HEK293 (cell line): ENCODE results near the gene OR2V2.
A peak's percentile ranks its signal among the peaks of the same experiment; 100 is the strongest.

Experiments
- CTCF ChIA-PET: fragments of 350-600 bp; formaldehyde crosslinking; extraction: SDS; loops from one replicate; lab custom pipeline; 2021; ENCODE audit warnings: antibody characterized with exemption; lab: Yijun Ruan, JAX
- POLR2A ChIA-PET: fragments of 300-600 bp; formaldehyde crosslinking; extraction: SDS; loops from one replicate; lab custom pipeline; 2020; ENCODE audit warnings: antibody characterized with exemption, inconsistent platforms; lab: Yijun Ruan, JAX
- H3K27ac ChIP-seq: fragments of 200-500 bp; sonication (Bioruptor generic); 2 replicates; pipeline ENCODE4 v1.5.1; 2014; ENCODE audit warnings: low read depth, low read length, control low read depth, inconsistent platforms; ENCODE audit errors: extremely low read depth
- H3K36me3 ChIP-seq, 2 experiments: fragments of 200-500 bp in 1 of 2; sonication (Bioruptor generic) in 1 of 2; 1 replicate in 1 of 2; 2 replicates in 1 of 2; pipeline ENCODE4 v1.5.1; 2014 to 2017; ENCODE audit warnings: inconsistent platforms in 2 of 2, low read length in 2 of 2; ENCODE audit not compliant: control insufficient read depth in 2 of 2, insufficient read depth in 1 of 2
- H3K4me1 ChIP-seq: fragments of 200-500 bp; sonication (Bioruptor generic); 2 replicates; pipeline ENCODE4 v1.5.1; 2014; ENCODE audit warnings: mild to moderate bottlenecking, low read length, inconsistent platforms; ENCODE audit not compliant: control insufficient read depth, insufficient read depth
- H3K4me3 ChIP-seq: 2 replicates; pipeline ENCODE4 v1.5.1; 2011; ENCODE audit warnings: low read depth, mild to moderate bottlenecking, control low read depth, low read length, moderate library complexity
- H3K9me3 ChIP-seq: fragments of 200-500 bp; sonication (Bioruptor generic); 2 replicates; pipeline ENCODE4 v1.5.1; 2014; ENCODE audit warnings: low read depth, low read length, inconsistent platforms; ENCODE audit not compliant: control insufficient read depth, insufficient read depth
- AEBP2 ChIP-seq: fragments of 450-650 bp; formaldehyde crosslinking; IDR thresholded peaks from 2 replicates; pipeline ENCODE4 v1.5.1; 2016; ENCODE audit warnings: missing biosample characterization, missing genetic modification characterization, borderline replicate concordance
- CTCF ChIP-seq: fragments of 450-650 bp; formaldehyde crosslinking; IDR thresholded peaks from 2 replicates; pipeline ENCODE4 v1.5.1; 2016; ENCODE audit warnings: missing biosample characterization, missing genetic modification characterization
- EGR2 ChIP-seq: fragments of 450-650 bp; formaldehyde crosslinking; IDR thresholded peaks from 2 replicates; pipeline ENCODE4 v1.5.1; 2016; ENCODE audit warnings: low read depth, missing biosample characterization, missing genetic modification characterization
- SCRT1 ChIP-seq: fragments of 450-650 bp; formaldehyde crosslinking; IDR thresholded peaks from 2 replicates; pipeline ENCODE4 v1.5.1; 2016; ENCODE audit warnings: missing biosample characterization, missing genetic modification characterization, borderline replicate concordance
- SCRT2 ChIP-seq: fragments of 450-650 bp; formaldehyde crosslinking; IDR thresholded peaks from 2 replicates; pipeline ENCODE4 v1.5.1; 2016; ENCODE audit warnings: missing biosample characterization, missing genetic modification characterization
- SETDB1 ChIP-seq: IDR thresholded peaks from one replicate; pipeline ENCODE4 v1.6.1; 2017; ENCODE audit warnings: mild to moderate bottlenecking, low read length, moderate library complexity, mixed read lengths; ENCODE audit not compliant: insufficient read length
- TCF7L2 ChIP-seq: IDR thresholded peaks from 2 replicates; pipeline ENCODE4 v1.6.1; 2011; ENCODE audit warnings: low read depth, mild to moderate bottlenecking, inconsistent platforms, low read length, moderate library complexity, borderline replicate concordance
- YY1 ChIP-seq: fragments of 450-650 bp; formaldehyde crosslinking; IDR thresholded peaks from 2 replicates; pipeline ENCODE4 v1.5.1; 2018; ENCODE audit warnings: missing biosample characterization, missing genetic modification characterization
- ZIC2 ChIP-seq: fragments of 450-650 bp; formaldehyde crosslinking; IDR thresholded peaks from 2 replicates; pipeline ENCODE4 v1.5.1; 2016; ENCODE audit warnings: missing biosample characterization, missing genetic modification characterization
- ZNF132 ChIP-seq: fragments of 450-650 bp; formaldehyde crosslinking; IDR thresholded peaks from 2 replicates; pipeline ENCODE4 v1.5.1; 2017; ENCODE audit warnings: missing biosample characterization, missing genetic modification characterization, borderline replicate concordance
- ZNF140 ChIP-seq: fragments of 450-650 bp; formaldehyde crosslinking; IDR thresholded peaks from 2 replicates; pipeline ENCODE4 v1.5.1; 2016; ENCODE audit warnings: missing biosample characterization, missing genetic modification characterization
- ZNF146 ChIP-seq: fragments of 450-650 bp; formaldehyde crosslinking; IDR thresholded peaks from 2 replicates; pipeline ENCODE4 v1.5.1; 2016; ENCODE audit warnings: missing biosample characterization, missing genetic modification characterization
- ZNF19 ChIP-seq: fragments of 450-650 bp; formaldehyde crosslinking; IDR thresholded peaks from 2 replicates; pipeline ENCODE4; 2016; ENCODE audit warnings: missing biosample characterization, missing genetic modification characterization, low read depth
- ZNF214 ChIP-seq: fragments of 450-650 bp; formaldehyde crosslinking; IDR thresholded peaks from 2 replicates; pipeline ENCODE4 v1.5.1; 2017; ENCODE audit warnings: missing biosample characterization, mild to moderate bottlenecking, missing genetic modification characterization, borderline replicate concordance
- ZNF248 ChIP-seq: fragments of 450-650 bp; formaldehyde crosslinking; IDR thresholded peaks from 2 replicates; pipeline ENCODE4 v1.5.1; 2017; ENCODE audit warnings: missing biosample characterization, missing genetic modification characterization
- ZNF292 ChIP-seq: fragments of 450-650 bp; formaldehyde crosslinking; IDR thresholded peaks from 2 replicates; pipeline ENCODE4 v1.5.1; 2016; ENCODE audit warnings: low read depth, missing biosample characterization, missing genetic modification characterization, borderline replicate concordance
- ZNF311 ChIP-seq: fragments of 450-650 bp; formaldehyde crosslinking; IDR thresholded peaks from 2 replicates; pipeline ENCODE4 v1.5.1; 2017; ENCODE audit warnings: missing biosample characterization, missing genetic modification characterization, borderline replicate concordance
- ZNF391 ChIP-seq: fragments of 450-650 bp; formaldehyde crosslinking; IDR thresholded peaks from 2 replicates; pipeline ENCODE4 v1.5.1; 2016; ENCODE audit warnings: low read depth, missing biosample characterization, missing genetic modification characterization, borderline replicate concordance
- ZNF423 ChIP-seq: fragments of 450-650 bp; formaldehyde crosslinking; IDR thresholded peaks from 2 replicates; pipeline ENCODE4 v1.5.1; 2016; ENCODE audit warnings: missing biosample characterization, missing genetic modification characterization
- ZNF449 ChIP-seq: fragments of 450-650 bp; formaldehyde crosslinking; IDR thresholded peaks from 2 replicates; pipeline ENCODE4 v1.5.1; 2017; ENCODE audit warnings: missing biosample characterization, mild to moderate bottlenecking, missing genetic modification characterization, moderate library complexity
- ZNF544 ChIP-seq: fragments of 450-650 bp; formaldehyde crosslinking; IDR thresholded peaks from 2 replicates; pipeline ENCODE4 v1.5.0; 2017; ENCODE audit warnings: missing biosample characterization, missing genetic modification characterization
- ZNF610 ChIP-seq: fragments of 450-650 bp; formaldehyde crosslinking; IDR thresholded peaks from 2 replicates; pipeline ENCODE4 v1.5.1; 2016; ENCODE audit warnings: missing biosample characterization, missing genetic modification characterization, borderline replicate concordance
- ZNF624 ChIP-seq: fragments of 450-650 bp; formaldehyde crosslinking; IDR thresholded peaks from 2 replicates; pipeline ENCODE4 v1.5.1; 2017; ENCODE audit warnings: missing biosample characterization, missing genetic modification characterization
- ZNF626 ChIP-seq: fragments of 450-650 bp; sonication (Bioruptor Pico); formaldehyde crosslinking; IDR thresholded peaks from 2 replicates; pipeline ENCODE4 v1.5.1; 2018; ENCODE audit warnings: missing biosample characterization, missing genetic modification characterization, inconsistent platforms
- ZNF670 ChIP-seq: fragments of 450-650 bp; formaldehyde crosslinking; IDR thresholded peaks from 2 replicates; pipeline ENCODE4 v1.5.1; 2016; ENCODE audit warnings: missing biosample characterization, missing genetic modification characterization, low read depth
- ZNF777 ChIP-seq: fragments of 450-650 bp; formaldehyde crosslinking; IDR thresholded peaks from 2 replicates; pipeline ENCODE4 v1.5.1; 2017; ENCODE audit warnings: missing biosample characterization, missing genetic modification characterization, borderline replicate concordance
- ZNF792 ChIP-seq: fragments of 450-650 bp; formaldehyde crosslinking; IDR thresholded peaks from 2 replicates; pipeline ENCODE4 v1.5.1; 2016; ENCODE audit warnings: missing biosample characterization, missing genetic modification characterization
- ZXDB ChIP-seq: fragments of 450-650 bp; formaldehyde crosslinking; IDR thresholded peaks from 2 replicates; pipeline ENCODE4 v1.5.1; 2016; ENCODE audit warnings: missing biosample characterization, missing genetic modification characterization

Gene OR2V2

GRCh38 chr5:181173027-181173419, 25.6 kb downstream of the OR2V2 start:
- H3K36me3 ChIP-seq, result no peaks in the 10 kb centered on the region
- POLR2A ChIA-PET, result interaction anchor here (1.5 to 2.1 kb wide), 6 partner anchors 12 to 51 kb away, joined by 5 to 9 read pairs (median 7); partner anchors contain the start of gene TRIM41
- peak; percentile 24; the same call in 1 of the 2 replicates for TF ChIP-seq YY1 (tag by site-specific recombination)
- TF ChIP-seq ZNF292 (tag by site-specific recombination), result no peak
- 0 out of 2 replicates have a peak, but pooled peaks have one; percentile 36 for TF ChIP-seq ZNF777 (tag by site-specific recombination)
- TF ChIP-seq SCRT2 (tag by site-specific recombination), result peak; percentile 77
- 0 out of 2 replicates have a peak, but pooled peaks have one; percentile 13 for TF ChIP-seq ZNF146
- no peak for TF ChIP-seq ZNF610
- TF ChIP-seq ZXDB (tag by site-specific recombination), result peak; percentile 86
- 0 out of 2 replicates have a peak, but pooled peaks have one; percentile 30 for TF ChIP-seq SCRT1 (tag by site-specific recombination)
- TF ChIP-seq ZIC2 (tag by site-specific recombination), result 0 out of 2 replicates have a peak, but pooled peaks have one; percentile 47
- peak; percentile 71; the same call in 1 of the 2 replicates for TF ChIP-seq CTCF
- TF ChIP-seq ZNF311 (tag by site-specific recombination), result no peak
- no peak for TF ChIP-seq ZNF423
- H3K4me3 ChIP-seq, result peak overlapping the region; percentile 40
- peak overlapping the region; percentile 67 for H3K27ac ChIP-seq
- H3K9me3 ChIP-seq, result no peaks in the 10 kb centered on the region
- H3K4me1 ChIP-seq, result peaks cover 6% of the 10 kb centered on the region; the same call in 1 of the 2 replicates
- CTCF ChIA-PET, result interaction anchor here (0.6 to 4.3 kb wide), 10 partner anchors 9 to 304 kb away, joined by 3 to 23 read pairs (median 3); no protein-coding TSS in a partner anchor

- Histone ChIP-seq H3K4me3 (peak overlapping the region; percentile 40), H3K27ac (peak overlapping the region; percentile 67)
- POLR2A ChIA-PET, result interaction anchor here (1.5 to 2.1 kb wide), 6 partner anchors 11 to 50 kb away, joined by 5 to 9 read pairs (median 7); partner anchors contain the start of gene TRIM41
- TF ChIP-seq ZNF670 (tag by site-specific recombination) (no peak), ZNF248 (tag by site-specific recombination) (no peak), ZNF624 (tag by site-specific recombination) (peak; percentile 16; the same call in 1 of the 2 replicates), ZNF214 (tag by site-specific recombination) (peak; percentile 74; the same call in 1 of the 2 replicates), AEBP2 (tag by site-specific recombination) (no peak), EGR2 (tag by site-specific recombination) (no peak), ZNF626 (tag by site-specific recombination) (no peak; the same call in 1 of the 2 replicates), ZNF544 (tag by site-specific recombination) (no peak), ZNF449 (tag by site-specific recombination) (peak; percentile 54; the same call in 1 of the 2 replicates), ZNF792 (tag by site-specific recombination) (no peak; the same call in 1 of the 2 replicates), ZNF140 (tag by site-specific recombination) (no peak), ZNF19 (tag by site-specific recombination) (no peak), ZNF132 (tag by site-specific recombination) (no peak), ZNF777 (tag by site-specific recombination) (peak; percentile 39; the same call in 1 of the 2 replicates), ZNF391 (peak; percentile 14; the same call in 1 of the 2 replicates), TCF7L2 (peak; percentile 43; the same call in 1 of the 2 replicates), SETDB1 (no peak)
Observed at GRCh38 chr5:181173420-181174342, 26.3 kb downstream of the OR2V2 start.

More at GRCh38 chr5:181173420-181174342, 26.3 kb downstream of the OR2V2 start:
- no peaks in the 10 kb centered on the region for H3K36me3 ChIP-seq
- peaks cover 6% of the 10 kb centered on the region; the same call in 1 of the 2 replicates for H3K4me1 ChIP-seq
- no peaks in the 10 kb centered on the region for H3K9me3 ChIP-seq
- CTCF ChIA-PET, result interaction anchor here (0.6 to 4.3 kb wide), 9 partner anchors 10 to 305 kb away, joined by 3 to 23 read pairs (median 3); no protein-coding TSS in a partner anchor
